H1 (cell line): ENCODE measurements around the gene THBS3. TPM values are rescaled to one million over a fixed set of nuclear protein-coding genes. Genes with fewer than 3 reads are reported as not detected.
A peak's percentile ranks its signal among the peaks of the same experiment; 100 is the strongest.
"Not testable (repeated sequence)": the region's sequence is repeated elsewhere in the genome, so short reads cannot be mapped to it uniquely, and the experiment has no call there.

Source experiments
- CTCF ChIA-PET: fragments of 300-600 bp; sonication (Branson Sonifier 250); formaldehyde crosslinking; loops from one replicate; lab custom pipeline; 2021; ENCODE audit not compliant: partially characterized antibody; lab: Charles Lee
- POLR2A ChIA-PET: fragments of 300-600 bp; sonication (Branson Sonifier 250); formaldehyde crosslinking; loops from one replicate; lab custom pipeline; 2021; ENCODE audit warnings: inconsistent platforms; ENCODE audit not compliant: partially characterized antibody; lab: Charles Lee
- DNase-seq, 2 experiments: peaks; one replicate each; pipeline versions ENCODE4 v3.0.0 to v3.0.0-alpha.2; 2010 to 2022; ENCODE audit warnings: low spot score in 2 of 2, low read depth in 1 of 2, mixed read lengths in 1 of 2
- FAIRE-seq: peaks from 2 replicates; lab custom pipeline; 2011; peaks lifted over from hg19 to GRCh38; lab: Jason Lieb, UNC
- H2AFZ ChIP-seq: 2 replicates; pipeline ENCODE4 v1.8.1; 2012; ENCODE audit warnings: low read length, inconsistent platforms
- H2AK5ac ChIP-seq: 2 replicates; pipeline ENCODE4 v1.6.1; 2013; ENCODE audit warnings: low read depth, low read length
- H2BK120ac ChIP-seq: replicated peaks from 2 replicates; pipeline ENCODE3; 2013; ENCODE audit warnings: low read depth, low read length, inconsistent platforms
- H2BK12ac ChIP-seq: 2 replicates; pipeline ENCODE4 v1.6.1; 2013; ENCODE audit warnings: low read depth, low read length
- H2BK15ac ChIP-seq: 2 replicates; pipeline ENCODE4 v1.6.1; 2013; ENCODE audit warnings: low read length
- H2BK20ac ChIP-seq: 2 replicates; pipeline ENCODE4 v1.6.1; 2013; ENCODE audit warnings: low read length
- H2BK5ac ChIP-seq: 2 replicates; pipeline ENCODE4 v1.6.1; 2013; ENCODE audit warnings: low read depth, low read length
- H3K14ac ChIP-seq: 2 replicates; pipeline ENCODE4 v1.6.1; 2013; ENCODE audit warnings: inconsistent platforms; ENCODE audit not compliant: insufficient read length
- H3K18ac ChIP-seq: 2 replicates; pipeline ENCODE4 v1.6.1; 2013; ENCODE audit warnings: low read length; ENCODE audit errors: extremely low read depth
- H3K23ac ChIP-seq: 2 replicates; pipeline ENCODE4 v1.6.1; 2013; ENCODE audit warnings: inconsistent platforms; ENCODE audit not compliant: insufficient read length
- H3K23me2 ChIP-seq: 2 replicates; pipeline ENCODE4 v1.6.1; 2013; ENCODE audit warnings: low read depth, low read length
- H3K27ac ChIP-seq: 2 replicates; pipeline ENCODE4 v1.6.1; 2011; ENCODE audit warnings: low read depth, low read length, inconsistent platforms
- H3K27me3 ChIP-seq, 4 experiments: replicated peaks in 1 of 4; 1 replicate in 1 of 4; 2 replicates in 3 of 4; pipeline versions ENCODE4 v1.6.1 to v1.8.1; 2011 to 2013; ENCODE audit warnings: low read length in 3 of 4, mild to moderate bottlenecking in 3 of 4, inconsistent platforms in 2 of 4, mixed read lengths in 2 of 4, moderate library complexity in 1 of 4; ENCODE audit not compliant: control insufficient read depth in 3 of 4, insufficient read depth in 3 of 4; ENCODE audit errors: extremely low read depth in 1 of 4
- H3K36me3 ChIP-seq, 4 experiments: 2 replicates each; pipeline versions ENCODE4 v1.6.1 to v1.8.1; 2011 to 2013; ENCODE audit warnings: mild to moderate bottlenecking in 4 of 4, low read length in 3 of 4, moderate library complexity in 2 of 4, control low read depth in 1 of 4, inconsistent platforms in 1 of 4; ENCODE audit not compliant: insufficient read depth in 4 of 4, control insufficient read depth in 2 of 4
- H3K4ac ChIP-seq: replicated peaks from 2 replicates; pipeline ENCODE3; 2013; ENCODE audit warnings: low read length, low read depth, mixed read lengths, inconsistent platforms; ENCODE audit not compliant: insufficient read length
- H3K4me1 ChIP-seq, 4 experiments: replicated peaks in 1 of 4; 1 replicate in 1 of 4; 2 replicates in 3 of 4; pipeline versions ENCODE4 v1.6.1 to v1.8.1; 2011 to 2013; ENCODE audit warnings: low read length in 3 of 4, inconsistent platforms in 2 of 4, mixed read lengths in 1 of 4; ENCODE audit not compliant: insufficient read depth in 4 of 4, control insufficient read depth in 3 of 4
- H3K4me2 ChIP-seq, 2 experiments: 2 replicates each; pipeline versions ENCODE4 v1.6.1 to v1.8.1; 2011 to 2013; ENCODE audit warnings: low read depth in 2 of 2, low read length in 2 of 2, control low read depth in 1 of 2, inconsistent platforms in 1 of 2, mild to moderate bottlenecking in 1 of 2; ENCODE audit not compliant: insufficient read depth in 1 of 2
- H3K4me3 ChIP-seq, 4 experiments: fragments of 200-600, 300-600 bp in 1 of 4; sonication (generic), shearing (Covaris generic), sonication (Bioruptor Twin) in 1 of 4; 2 replicates each; pipeline versions ENCODE4 v1.5.1 to v1.8.1; 2011 to 2016; ENCODE audit warnings: low read length in 4 of 4, low read depth in 3 of 4, control low read depth in 2 of 4, inconsistent platforms in 2 of 4, mild to moderate bottlenecking in 2 of 4, mixed read lengths in 1 of 4, moderate library complexity in 1 of 4; ENCODE audit not compliant: insufficient read depth in 2 of 4; ENCODE audit errors: extremely low read depth in 1 of 4
- H3K56ac ChIP-seq: replicated peaks from 2 replicates; pipeline ENCODE3; 2013; ENCODE audit warnings: low read depth, mild to moderate bottlenecking, mixed read lengths, low read length, inconsistent platforms; ENCODE audit not compliant: insufficient read length
- H3K79me1 ChIP-seq: 2 replicates; pipeline ENCODE4 v1.6.1; 2013; ENCODE audit warnings: low read depth, low read length, control low read depth
- H3K79me2 ChIP-seq, 2 experiments: 2 replicates each; pipeline versions ENCODE4 v1.6.1 to v1.8.1; 2012 to 2013; ENCODE audit warnings: low read length in 2 of 2, mild to moderate bottlenecking in 2 of 2, inconsistent platforms in 1 of 2; ENCODE audit not compliant: insufficient read depth in 2 of 2, control insufficient read depth in 1 of 2
- H3K9ac ChIP-seq, 4 experiments: replicated peaks in 1 of 4; 1 replicate in 1 of 4; 2 replicates in 3 of 4; pipeline versions ENCODE4 v1.6.1 to v1.8.1; 2011 to 2013; ENCODE audit warnings: low read depth in 3 of 4, low read length in 3 of 4, control low read depth in 2 of 4, mild to moderate bottlenecking in 2 of 4, moderate library complexity in 2 of 4, inconsistent platforms in 1 of 4; ENCODE audit errors: extremely low read depth in 1 of 4
- H3K9me3 ChIP-seq, 2 experiments: 2 replicates each; pipeline versions ENCODE4 v1.6.1 to v1.8.1; 2012 to 2013; ENCODE audit warnings: mild to moderate bottlenecking in 2 of 2, moderate library complexity in 2 of 2, control low read depth in 1 of 2, inconsistent platforms in 1 of 2, low read depth in 1 of 2, low read length in 1 of 2, mixed read lengths in 1 of 2; ENCODE audit not compliant: insufficient read depth in 2 of 2
- H4K20me1 ChIP-seq, 2 experiments: replicated peaks in 1 of 2; 2 replicates each; pipeline versions ENCODE3 to v1.8.1; 2011 to 2013; ENCODE audit warnings: inconsistent platforms in 2 of 2, low read length in 2 of 2, mild to moderate bottlenecking in 1 of 2; ENCODE audit not compliant: insufficient read depth in 2 of 2, control insufficient read depth in 1 of 2
- H4K5ac ChIP-seq: 2 replicates; pipeline ENCODE4 v1.6.1; 2013; ENCODE audit warnings: low read length, low read depth, mixed read lengths, inconsistent platforms; ENCODE audit not compliant: insufficient read length
- H4K8ac ChIP-seq: 2 replicates; pipeline ENCODE4 v1.8.0; 2013; ENCODE audit warnings: mild to moderate bottlenecking, moderate library complexity, low read length, inconsistent platforms; ENCODE audit not compliant: insufficient read depth; ENCODE audit errors: extremely low read depth
- H4K91ac ChIP-seq: replicated peaks from 2 replicates; pipeline ENCODE3; 2013; ENCODE audit warnings: low read length, mixed read lengths, inconsistent platforms; ENCODE audit not compliant: insufficient read length
- WGBS, 2 experiments: shearing (Covaris generic) in 1 of 2; methylation state at CpG; one replicate each; pipeline versions ENCODE4 v1.1.6 to v1.1.7; 2013 to 2015; ENCODE audit warnings: low lambda C conversion rate in 2 of 2, mixed read lengths in 2 of 2, inconsistent platforms in 1 of 2, low coverage in 1 of 2, missing lambda C conversion rate in 1 of 2; ENCODE audit not compliant: insufficient replicate concordance in 2 of 2, insufficient coverage in 1 of 2, insufficient read length in 1 of 2; ENCODE audit errors: extremely low coverage in 1 of 2, missing lambda C conversion rate in 1 of 2; 5-methylcytosine and 5-hydroxymethylcytosine counted together
- polyA plus RNA-seq, 7 experiments: library from polyadenylated mRNA; depleted of rRNA in 3 of 7; stranded (reverse) in 5 of 7; unstranded in 2 of 7; fragments of >200 nt in 5 of 7; fragments of 200-250 nt in 2 of 7; gene quantifications; 1 replicate in 5 of 7; 2 replicates in 1 of 7; 4 replicates in 1 of 7; pipeline versions ENCODE4 v1.2.1 to v1.2.3, GENCODE V29; 2011 to 2013; ENCODE audit warnings: missing spikeins in 2 of 7, mixed read lengths in 2 of 7
- total RNA-seq: library from RNA; stranded (reverse); fragmentation: NEBNext Ultra II Directional; extraction: Animal tissue kit (Norgen Biotek cat#: 25700); gene quantifications from 2 replicates; pipeline ENCODE4 v1.2.1, GENCODE V29; 2021

THBS3 gene
- total and polyA plus RNA-seq, 2 of the 8 experiments (the other 6 are each of a cell fraction or from before 2014, with no cell fraction given): 3.0 to 3.5 TPM

GRCh38 chr1:155168105-155168445, 39.6 kb downstream of the THBS3 start:
- not testable (repeated sequence) for H4K91ac ChIP-seq, H3K27ac ChIP-seq, H3K9me3 ChIP-seq, H3K27me3 ChIP-seq, H3K79me1 ChIP-seq, FAIRE-seq, H3K14ac ChIP-seq, H2BK120ac ChIP-seq, H4K8ac ChIP-seq, H4K5ac ChIP-seq, H2BK20ac ChIP-seq, H2AFZ ChIP-seq, H3K56ac ChIP-seq, DNase-seq, H3K36me3 ChIP-seq, H2BK5ac ChIP-seq, H3K4ac ChIP-seq, H3K18ac ChIP-seq, H2AK5ac ChIP-seq, H3K9ac ChIP-seq, H4K20me1 ChIP-seq, H3K23ac ChIP-seq, H2BK12ac ChIP-seq, H2BK15ac ChIP-seq
- 81% methylated on average over 4 of the region's 4 CpGs; no CpG with 5 or more reads in 1 of the 2 experiments for WGBS, 2 experiments
- Histone ChIP-seq H3K4me2 (peak overlapping the region in 1 of 2 experiments; percentile 63; a peak in 2 of 4 replicates), H3K4me3 (peak overlapping the region in 1 of 4 experiments; percentile 71; a peak in 2 of 8 replicates), H3K4me1 (peaks cover 5 to 19% (median 13%) of the 10 kb centered on the region in 4 experiments), H3K23me2 (peaks cover 11% of the 10 kb centered on the region), H3K79me2 (peaks cover 0 to 12% of the 10 kb centered on the region in 2 experiments; a peak in 2 of 4 replicates)
- ChIA-PET CTCF (interaction anchor here (0.6 to 12.4 kb wide), 31 partner anchors 9 to 223 kb away, joined by 3 to 215 read pairs (median 4); partner anchors contain the start of genes DPM3, EFNA1, EFNA4 and FLAD1), POLR2A (interaction anchor here (0.6 to 3.0 kb wide), 9 partner anchors 16 to 154 kb away, joined by 3 to 24 read pairs (median 7); no protein-coding TSS in a partner anchor)
